CD4-positive, alpha-beta T cell treated with Interleukin-4 for 4 hours (primary cell): Measurements from ENCODE around the gene NUDT1.

Experiments
- DNase-seq: peaks from one replicate; pipeline ENCODE4 v3.0.0-alpha.2; 2020

The NUDT1 gene

DNA sequence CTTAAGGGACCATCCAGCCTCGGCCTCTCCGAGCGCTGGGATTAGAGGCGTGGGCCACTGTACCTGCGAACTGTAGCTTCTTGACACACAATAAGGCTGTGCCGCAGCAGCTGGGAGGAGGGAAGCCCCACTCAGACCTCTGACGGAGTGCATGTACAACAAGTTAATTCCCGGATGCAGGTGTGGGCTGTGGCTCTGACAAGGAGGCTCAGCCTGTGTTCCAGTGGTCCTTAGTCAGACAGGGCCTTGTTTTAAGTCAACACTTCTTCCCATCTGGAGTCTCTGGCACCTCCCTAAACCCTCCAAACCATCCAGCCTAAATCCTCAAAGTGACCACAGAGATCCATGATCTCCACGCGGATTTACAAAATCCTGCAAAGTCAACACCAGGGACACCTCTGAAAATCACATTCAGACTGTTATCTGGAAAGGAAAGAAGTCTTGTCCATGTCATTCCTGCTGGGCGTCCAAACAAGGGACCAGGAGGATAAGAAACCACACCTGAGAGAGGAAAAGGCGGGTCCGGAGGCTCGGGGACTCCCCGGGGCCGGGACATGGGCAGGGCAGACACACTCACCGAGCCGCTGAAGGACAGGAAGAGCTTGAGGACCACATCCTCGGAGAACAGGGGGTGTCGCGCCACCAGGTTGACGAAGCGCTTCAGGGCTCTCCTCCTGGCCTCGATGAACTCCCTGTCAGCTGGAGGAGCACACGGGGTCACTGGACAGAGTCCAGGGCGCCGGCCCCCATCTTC lies 29.4 kb downstream of the NUDT1 start:
- DNase-seq: no peak

- DNase-seq: no peak
Observed at GRCh38 chr7:2272031-2272430, 30.0 kb downstream of the NUDT1 start.

DNA sequence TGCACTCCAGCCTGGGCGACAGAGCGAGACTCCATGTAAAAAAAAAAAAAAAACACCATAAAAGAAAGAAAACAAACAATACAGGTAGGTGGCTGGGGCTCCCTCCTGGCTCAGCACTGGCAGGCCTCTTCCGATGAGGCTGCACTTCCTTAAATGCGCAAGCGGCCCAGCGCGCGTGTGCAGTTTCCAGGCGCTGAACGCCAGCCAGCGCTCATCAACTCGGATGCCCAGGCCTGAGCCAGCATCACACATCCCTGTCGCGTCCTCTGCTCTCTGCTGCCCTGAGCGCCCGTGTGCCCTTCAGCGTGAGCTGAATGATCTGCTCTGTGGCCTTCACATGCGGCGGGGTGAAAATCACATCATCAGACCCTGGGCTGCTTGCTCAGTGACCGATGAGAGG lies 31.8 kb downstream of the NUDT1 start:
- DNase-seq: no peak

DNA sequence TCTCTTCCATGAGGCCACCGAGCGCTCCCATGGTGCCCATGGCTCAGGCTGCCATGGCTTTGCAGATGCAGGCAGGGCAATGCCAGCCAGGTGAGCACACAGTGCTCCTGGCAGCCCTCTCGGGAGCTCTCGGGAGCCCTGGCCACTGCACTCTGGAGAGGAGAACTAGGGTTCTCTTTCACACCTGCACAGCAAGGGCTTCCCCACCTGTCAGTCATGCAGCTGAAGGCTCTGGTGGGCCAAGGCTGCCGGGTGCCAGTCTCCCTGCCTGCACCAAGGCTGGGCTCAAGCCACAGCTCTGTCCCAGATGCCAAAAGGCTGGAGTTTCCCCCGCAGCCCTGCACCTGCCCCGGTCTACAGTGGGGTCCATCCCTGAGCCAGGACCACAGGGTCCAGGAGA lies 32.6 kb downstream of the NUDT1 start:
- DNase-seq: no peak

GRCh38 chr7:2275101-2275500 lies 33.1 kb downstream of the NUDT1 start:
- DNase-seq: no peak

- no peak for DNase-seq
Observed at GRCh38 chr7:2276107-2276506, 34.1 kb downstream of the NUDT1 start.

GRCh38 chr7:2278026-2278425 lies 36.0 kb downstream of the NUDT1 start:
- no peak for DNase-seq

DNA sequence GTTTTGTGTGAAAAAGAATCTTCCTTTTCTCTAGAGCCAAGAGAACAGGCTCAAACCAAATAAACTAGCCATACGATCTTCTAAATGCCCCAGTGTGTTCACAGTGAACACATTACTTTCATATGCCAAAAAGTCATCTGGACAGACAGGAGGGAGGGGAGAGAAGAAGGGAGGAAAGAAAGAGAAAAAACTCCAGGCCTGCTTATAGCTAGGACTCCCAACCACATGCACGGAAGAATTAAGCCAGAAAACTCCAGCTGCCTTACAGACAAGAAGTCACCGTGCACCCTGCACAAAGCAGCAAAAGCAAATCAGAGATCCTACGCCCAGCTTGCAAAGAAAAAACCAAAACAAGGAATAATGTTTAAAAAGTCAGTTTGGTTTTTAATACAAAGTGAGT lies 37.9 kb downstream of the NUDT1 start:
- no peak for DNase-seq

- no peak for DNase-seq
Observed at GRCh38 chr7:2280424-2280823, 38.4 kb downstream of the NUDT1 start.

DNA sequence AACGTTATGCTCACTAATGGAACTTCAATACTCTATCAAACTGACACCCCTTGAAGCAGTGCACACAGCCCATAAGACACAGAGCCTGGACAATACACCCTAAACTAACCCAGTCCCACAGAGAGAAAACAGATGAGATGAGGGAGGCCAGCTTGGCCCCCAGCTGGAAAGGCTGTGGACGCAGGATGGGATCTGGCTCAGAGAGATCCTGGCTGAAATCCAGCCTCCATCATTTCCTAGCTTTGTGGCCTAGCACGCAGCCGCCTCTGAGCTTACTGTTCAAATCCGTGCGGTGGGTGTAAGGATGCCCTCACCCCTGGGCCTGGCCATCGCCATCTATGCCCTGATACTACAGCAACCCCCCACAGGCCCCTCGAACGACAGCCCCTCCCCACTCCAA lies 39.5 kb downstream of the NUDT1 start:
- DNase-seq: no peak

GRCh38 chr7:2282185-2282751 lies 40.2 kb downstream of the NUDT1 start:
- no peak for DNase-seq

DNA sequence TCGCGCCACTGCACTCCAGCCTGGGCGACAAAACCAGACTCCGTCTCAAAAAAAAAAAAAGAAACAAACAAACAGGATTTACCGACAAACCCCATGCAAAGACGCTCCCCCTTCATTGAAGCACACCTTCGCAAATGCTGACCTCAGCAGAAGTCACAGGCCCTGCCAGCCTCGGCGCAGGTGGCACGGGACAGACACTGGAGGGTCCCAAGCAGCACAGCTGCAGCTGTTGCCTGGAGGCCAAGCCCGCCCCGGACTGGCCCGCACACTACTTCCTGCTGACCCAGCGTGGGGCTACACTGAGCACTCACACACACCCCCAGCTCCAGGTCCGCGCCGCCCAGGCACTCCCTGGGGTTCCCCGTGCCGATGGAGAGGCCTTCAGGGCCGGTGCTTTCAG lies 41.0 kb downstream of the NUDT1 start:
- DNase-seq: no peak

- no peak for DNase-seq
Observed at GRCh38 chr7:2287745-2288144, 45.7 kb downstream of the NUDT1 start.

DNA sequence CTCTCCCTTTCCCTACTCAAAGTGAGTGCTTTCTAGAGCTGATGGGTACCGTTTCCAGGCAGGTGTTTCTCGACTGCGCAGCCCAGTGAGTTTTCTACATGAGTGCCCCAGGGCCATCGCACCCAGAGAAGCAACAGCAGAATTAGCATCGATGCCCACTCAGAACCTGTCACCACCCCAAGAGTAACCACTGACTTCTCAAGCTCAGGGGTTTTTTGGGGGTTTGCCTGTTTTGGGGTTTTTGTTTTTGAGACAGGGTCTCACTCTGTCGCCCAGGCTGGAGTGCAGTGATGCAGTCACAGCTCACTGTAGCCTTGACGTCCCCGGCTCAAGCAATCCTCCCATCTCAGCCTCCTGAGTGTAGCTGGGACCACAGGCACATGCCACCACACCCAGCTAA lies 46.5 kb downstream of the NUDT1 start:
- DNase-seq: no peak

GRCh38 chr7:2289111-2289586 lies 47.1 kb downstream of the NUDT1 start:
- no peak for DNase-seq

GRCh38 chr7:2289621-2290020 lies 47.6 kb downstream of the NUDT1 start:
- no peak for DNase-seq

- no peak for DNase-seq
Observed at GRCh38 chr7:2290877-2291276, 48.9 kb downstream of the NUDT1 start.

- no peak for DNase-seq
Observed at GRCh38 chr7:2295936-2296620, 54.1 kb downstream of the NUDT1 start.

DNA sequence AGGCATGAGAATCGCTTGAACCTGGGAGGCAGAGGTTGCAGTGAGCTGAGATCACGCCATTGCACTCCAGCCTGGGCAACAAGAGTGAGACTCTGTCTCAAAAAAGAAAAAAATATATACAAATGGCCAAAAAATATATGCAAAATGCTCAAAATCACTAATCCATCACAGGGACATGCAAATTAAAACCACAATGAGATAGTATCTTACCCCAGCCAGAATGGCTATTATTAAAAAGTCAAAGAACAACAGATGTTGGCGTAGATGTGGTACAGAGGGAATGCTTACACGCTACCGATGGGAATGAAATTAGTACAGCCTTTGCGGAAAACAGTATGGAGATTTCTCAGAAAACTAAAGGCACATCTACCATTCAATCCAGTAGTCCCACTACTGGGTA lies 54.8 kb downstream of the NUDT1 start:
- DNase-seq: no peak

DNA sequence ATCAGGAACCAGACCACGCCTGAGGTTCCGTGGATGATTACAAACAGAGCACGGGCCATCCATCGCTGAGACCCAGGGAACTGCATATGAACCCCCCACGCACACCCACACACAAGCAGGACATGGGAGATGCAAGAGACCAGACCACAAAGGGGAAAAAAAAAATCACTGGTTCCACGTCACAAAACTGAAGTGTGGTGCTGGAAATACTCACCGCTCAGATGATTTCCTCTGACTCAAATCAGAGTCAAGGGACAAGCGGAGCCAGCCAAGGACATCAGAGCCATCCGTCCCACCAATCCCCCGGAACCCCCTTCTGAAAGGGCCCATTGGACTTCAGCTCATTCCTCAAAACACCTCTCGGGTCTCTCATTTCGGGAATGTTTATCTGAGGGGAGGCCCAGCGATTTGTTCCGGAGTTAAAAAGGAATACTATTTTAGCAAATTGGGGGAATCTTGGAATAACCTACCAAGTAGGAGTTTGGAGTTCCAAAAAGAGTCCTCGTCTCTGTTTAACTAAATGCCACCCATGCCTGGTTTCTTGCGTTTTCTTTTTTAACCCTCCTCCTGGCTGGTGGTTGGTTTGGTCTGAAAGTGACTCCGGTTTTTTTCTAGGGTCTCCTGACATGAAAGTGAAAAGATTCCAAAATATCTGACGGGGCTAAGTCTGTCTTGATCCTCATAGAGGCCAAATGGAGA lies 57.3 kb downstream of the NUDT1 start:
- no peak for DNase-seq

GRCh38 chr7:2299870-2300512 lies 58.0 kb downstream of the NUDT1 start:
- DNase-seq: no peak
